Body of pancreas (tissue), 4 donors: ENCODE measurements around the gene FST. TPM values are rescaled to one million over a fixed set of nuclear protein-coding genes. Genes with fewer than 3 reads are reported as not detected.

ENCODE experiments used
- ATAC-seq: fragments of 150-250 bp; one replicate; pipeline ENCODE4 v1.9.1; 2016
- DNase-seq, 4 donors: peaks; one replicate each; pipeline ENCODE4 v3.0.0-alpha.2; 2019
- H3K27ac ChIP-seq, 4 donors: fragments of 200-600 bp; sonication (generic); 1 replicate in 3 of 4; 2 replicates in 1 of 4; pipeline versions ENCODE4 v1.5.1 to v1.6.1; 2016 to 2019; ENCODE audit warnings: mild to moderate bottlenecking in 1 of 4, mixed read lengths in 1 of 4, moderate library complexity in 1 of 4
- H3K27me3 ChIP-seq, 2 donors: fragments of 200-600 bp; sonication (generic); one replicate each; pipeline ENCODE4 v1.6.0; 2016; ENCODE audit warnings: mild to moderate bottlenecking in 1 of 2
- H3K36me3 ChIP-seq, 2 donors: fragments of 200-600 bp; sonication (generic); replicated peaks in 1 of 2; 2 replicates each; pipeline ENCODE4 v1.5.1; 2016; ENCODE audit warnings: low read depth in 2 of 2; ENCODE audit not compliant: insufficient read depth in 1 of 2
- H3K4me1 ChIP-seq: fragments of 200-600 bp; sonication (generic); one replicate; pipeline ENCODE4 v1.6.0; 2016
- H3K4me3 ChIP-seq, 2 donors: fragments of 200-600 bp; sonication (generic); 1 replicate in 1 of 2; 2 replicates in 1 of 2; pipeline ENCODE4 v1.5.1; 2016 to 2019
- H3K9me3 ChIP-seq, 3 donors: fragments of 200-600 bp; sonication (generic); 1 replicate in 2 of 3; 2 replicates in 1 of 3; pipeline ENCODE4 v1.5.1; 2016
- POLR2A ChIP-seq, 3 donors: fragments of 450-650 bp; IDR thresholded peaks; one replicate each; pipeline ENCODE4 v1.6.1; 2016; ENCODE audit warnings: antibody characterized with exemption in 3 of 3, mild to moderate bottlenecking in 2 of 3
- WGBS, 2 donors: methylation state at CpG; one replicate each; pipeline ENCODE4 v1.1.5; 2017; 5-methylcytosine and 5-hydroxymethylcytosine counted together
- intact Hi-C: fragments of 100-400 bp; cut with DNase I; formaldehyde crosslinking; loops from one replicate; pipeline ENCODE4 v1.15.1; 2023
- total RNA-seq, 2 donors: library from RNA; depleted of rRNA; stranded (reverse); fragments of >200 nt; gene quantifications; one replicate each; pipeline ENCODE4 v1.1.0, GENCODE V29; 2016
- TF ChIP-seq, protein P1 (sequence below), 7 experiments: fragments of 450-650 bp in 4 of 7; fragments of 200-600 bp in 3 of 7; sonication (generic) in 3 of 7; IDR thresholded peaks; one replicate each; pipeline ENCODE4 v1.5.1; 2016 to 2019; ENCODE audit warnings: antibody characterized with exemption in 7 of 7

FST gene
- total RNA-seq, 2 donors from 2014 or later: 0.52 to 0.99 TPM

DNA sequence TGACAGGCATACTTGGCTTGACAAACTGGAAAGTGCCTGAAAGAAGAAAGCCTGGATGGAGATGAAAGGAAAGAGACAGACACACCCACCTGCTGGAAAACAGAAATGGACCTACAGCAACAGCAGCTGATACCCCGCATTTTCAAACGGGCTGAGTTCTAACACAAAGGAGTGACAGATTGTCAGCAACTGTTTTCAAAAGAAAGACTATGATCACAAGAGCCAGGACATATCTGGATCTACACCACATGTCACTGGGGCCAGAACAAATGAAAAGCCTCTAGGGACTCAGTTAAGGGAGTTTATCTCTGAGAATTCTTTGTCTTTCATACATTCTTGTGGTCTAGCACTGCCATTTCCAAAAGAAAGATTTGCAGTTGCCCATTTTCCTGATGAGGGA lies 24.1 kb upstream of the FST start:
- intact Hi-C loops: no loop called here
- Histone ChIP-seq H3K4me3 (no peak overlapping the region), H3K27ac (no peak overlapping the region), H3K36me3 (no peaks in the 10 kb centered on the region), H3K4me1 (no peaks in the 10 kb centered on the region), H3K9me3 (no peaks in the 10 kb centered on the region), H3K27me3 (no peaks in the 10 kb centered on the region)
- ATAC-seq (no peak), DNase-seq (no peak)
- 41 to 71% methylated on average over 2 of the region's 2 CpGs for WGBS, 2 donors
- TF ChIP-seq, protein P1, sequence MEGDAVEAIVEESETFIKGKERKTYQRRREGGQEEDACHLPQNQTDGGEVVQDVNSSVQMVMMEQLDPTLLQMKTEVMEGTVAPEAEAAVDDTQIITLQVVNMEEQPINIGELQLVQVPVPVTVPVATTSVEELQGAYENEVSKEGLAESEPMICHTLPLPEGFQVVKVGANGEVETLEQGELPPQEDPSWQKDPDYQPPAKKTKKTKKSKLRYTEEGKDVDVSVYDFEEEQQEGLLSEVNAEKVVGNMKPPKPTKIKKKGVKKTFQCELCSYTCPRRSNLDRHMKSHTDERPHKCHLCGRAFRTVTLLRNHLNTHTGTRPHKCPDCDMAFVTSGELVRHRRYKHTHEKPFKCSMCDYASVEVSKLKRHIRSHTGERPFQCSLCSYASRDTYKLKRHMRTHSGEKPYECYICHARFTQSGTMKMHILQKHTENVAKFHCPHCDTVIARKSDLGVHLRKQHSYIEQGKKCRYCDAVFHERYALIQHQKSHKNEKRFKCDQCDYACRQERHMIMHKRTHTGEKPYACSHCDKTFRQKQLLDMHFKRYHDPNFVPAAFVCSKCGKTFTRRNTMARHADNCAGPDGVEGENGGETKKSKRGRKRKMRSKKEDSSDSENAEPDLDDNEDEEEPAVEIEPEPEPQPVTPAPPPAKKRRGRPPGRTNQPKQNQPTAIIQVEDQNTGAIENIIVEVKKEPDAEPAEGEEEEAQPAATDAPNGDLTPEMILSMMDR (IDR thresholded peaks at IDR 0.05): no peak
- TF ChIP-seq POLR2A (IDR thresholded peaks at IDR 0.05): no peak

DNA sequence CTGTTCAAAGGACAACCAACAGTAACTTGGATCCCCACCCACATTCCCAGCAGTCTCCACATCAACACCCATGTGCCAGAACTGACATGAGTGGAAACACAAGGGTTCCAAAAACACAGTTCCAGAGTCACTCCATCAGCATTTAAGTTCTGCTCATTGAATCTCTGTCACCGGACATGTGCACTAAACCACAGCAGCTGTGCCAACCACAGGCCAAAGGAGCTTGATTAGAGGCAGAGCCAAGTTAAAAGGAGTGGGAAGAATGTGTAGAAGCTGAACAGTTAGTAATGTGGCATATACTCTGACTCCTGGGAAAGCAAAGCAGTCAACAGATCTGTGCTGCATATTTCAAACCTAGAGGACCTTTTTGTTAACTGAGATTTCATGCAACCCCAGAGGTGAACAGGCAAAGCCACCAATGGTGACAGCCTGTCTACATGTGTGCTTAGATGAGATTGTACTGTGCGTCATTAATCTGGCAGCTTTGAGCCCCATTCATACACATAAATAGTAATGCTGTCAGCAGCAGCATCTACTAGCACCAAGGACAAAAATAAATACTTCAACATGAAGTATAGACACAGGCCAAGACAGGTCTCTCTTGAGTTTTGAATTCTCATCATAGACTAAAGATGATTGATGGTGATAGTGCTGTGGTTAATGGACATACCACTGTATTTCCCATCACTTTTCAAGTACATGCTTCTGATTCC lies 16.4 kb upstream of the FST start:
- H3K27me3 ChIP-seq: no peaks in the 10 kb centered on the region
- ATAC-seq (no peak), DNase-seq (no peak)
- H3K4me3 ChIP-seq: no peak overlapping the region
- intact Hi-C loops: no loop called here
- TF ChIP-seq, protein P1 (IDR thresholded peaks at IDR 0.05): no peak
- no peaks in the 10 kb centered on the region for H3K4me1 ChIP-seq
- no peaks in the 10 kb centered on the region for H3K36me3 ChIP-seq
- no peaks in the 10 kb centered on the region for H3K9me3 ChIP-seq
- H3K27ac ChIP-seq: no peak overlapping the region
- 77 to 78% methylated on average over 2 of the region's 2 CpGs for WGBS, 2 donors

DNA sequence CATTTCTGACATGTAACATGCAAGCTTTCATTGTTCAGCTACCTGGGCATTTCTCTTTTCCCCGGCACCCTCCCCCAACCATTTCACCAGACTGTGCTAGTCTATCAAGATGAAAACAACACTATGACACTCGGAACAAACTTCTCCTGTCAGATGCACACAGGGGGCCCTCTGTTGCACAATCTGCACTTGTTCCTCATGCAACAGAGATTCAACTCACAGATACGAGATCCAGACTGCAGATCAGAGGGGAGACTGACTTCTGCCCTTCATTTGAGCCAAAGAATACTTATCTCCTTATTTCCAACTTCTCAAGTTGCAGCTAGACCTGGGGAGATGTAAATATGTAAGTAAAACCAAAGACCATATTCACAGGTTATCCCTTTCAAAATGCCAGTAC lies 15.7 kb upstream of the FST start:
- TF ChIP-seq, protein P1 (IDR thresholded peaks at IDR 0.05): no peak
- no peak for TF ChIP-seq POLR2A (IDR thresholded peaks at IDR 0.05)
- Histone ChIP-seq H3K4me3 (no peak overlapping the region), H3K9me3 (no peaks in the 10 kb centered on the region), H3K36me3 (no peaks in the 10 kb centered on the region), H3K4me1 (no peaks in the 10 kb centered on the region), H3K27me3 (no peaks in the 10 kb centered on the region), H3K27ac (no peak overlapping the region)
- no peak for ATAC-seq
- DNase-seq: no peak
- 26 to 39% methylated on average over 3 of the region's 3 CpGs for WGBS, 2 donors
- intact Hi-C loops: no loop called here

- ATAC-seq (no peak), DNase-seq (no peak)
- TF ChIP-seq, protein P1 (IDR thresholded peaks at IDR 0.05): no peak
- TF ChIP-seq POLR2A (IDR thresholded peaks at IDR 0.05): no peak
- no peaks in the 10 kb centered on the region for H3K4me1 ChIP-seq
- WGBS, 2 donors: 65 to 82% methylated on average over 2 of the region's 2 CpGs
- H3K4me3 ChIP-seq: no peak overlapping the region
- H3K27ac ChIP-seq: no peak overlapping the region
- H3K36me3 ChIP-seq: no peaks in the 10 kb centered on the region
- intact Hi-C loops: no loop called here
- no peaks in the 10 kb centered on the region for H3K27me3 ChIP-seq
- no peaks in the 10 kb centered on the region for H3K9me3 ChIP-seq
These were observed 10.3 kb upstream of the FST start for GRCh38 chr5:53469946-53470687.
